ENCODE measurements around the gene BICDL2. TPM values are rescaled to one million over a fixed set of nuclear protein-coding genes. Genes with fewer than 3 reads are reported as not detected.

Gene BICDL2
- total RNA-seq, 1 donor from 2014 or later: 0.23 TPM

DNA sequence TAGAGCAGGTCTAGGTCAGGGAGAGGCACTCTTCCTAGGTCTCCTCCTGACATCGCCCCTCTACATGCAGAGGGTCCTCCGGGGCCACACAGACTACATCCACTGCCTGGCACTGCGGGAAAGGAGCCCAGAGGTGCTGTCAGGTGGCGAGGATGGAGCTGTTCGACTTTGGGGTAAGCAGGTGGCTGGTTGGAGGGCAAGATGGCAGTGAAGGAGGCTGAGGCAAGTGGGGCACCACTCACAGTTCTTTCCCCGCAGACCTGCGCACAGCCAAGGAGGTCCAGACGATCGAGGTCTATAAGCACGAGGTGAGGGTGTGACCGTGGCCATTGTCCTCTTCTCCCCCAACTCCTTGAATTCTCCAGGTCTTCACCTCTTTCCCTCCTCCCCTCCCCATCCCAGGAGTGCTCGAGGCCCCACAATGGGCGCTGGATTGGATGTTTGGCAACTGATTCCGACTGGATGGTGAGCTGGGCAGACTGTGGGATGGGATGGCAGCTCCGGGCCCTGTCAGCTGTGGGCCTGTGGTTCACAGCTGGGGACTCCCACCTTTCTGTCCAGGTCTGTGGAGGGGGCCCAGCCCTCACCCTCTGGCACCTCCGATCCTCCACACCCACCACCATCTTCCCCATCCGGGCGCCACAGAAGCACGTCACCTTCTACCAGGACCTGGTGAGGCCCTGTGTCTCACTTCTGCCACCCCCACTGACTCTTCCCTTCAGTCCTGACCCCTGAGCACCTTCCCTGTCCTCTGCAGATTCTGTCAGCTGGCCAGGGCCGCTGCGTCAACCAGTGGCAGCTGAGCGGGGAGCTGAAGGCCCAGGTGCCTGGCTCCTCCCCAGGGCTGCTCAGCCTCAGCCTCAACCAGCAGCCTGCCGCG is 9.9 kb downstream of the BICDL2 start:
- intact Hi-C loops (cut with micrococcal nuclease): loop anchor here (10.0 kb wide), 1 partner anchor 478 kb away; the partner anchor contains the start of gene CLUAP1

DNA sequence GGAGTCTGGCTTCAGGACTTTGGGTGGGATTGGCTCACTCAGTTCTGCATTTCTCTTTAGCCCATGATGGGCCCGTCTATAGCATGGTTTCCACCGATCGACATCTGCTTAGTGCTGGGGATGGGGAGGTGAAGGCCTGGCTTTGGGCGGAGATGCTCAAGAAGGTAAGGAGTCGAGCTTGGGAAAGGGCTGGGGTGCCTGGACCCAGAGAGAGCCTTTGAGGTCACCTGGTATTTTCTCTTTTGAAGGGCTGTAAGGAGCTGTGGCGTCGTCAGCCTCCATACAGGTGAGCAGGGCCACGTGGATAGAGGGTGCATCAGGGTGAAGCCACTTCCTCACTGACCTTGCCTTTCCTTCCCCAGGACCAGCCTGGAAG is 10.8 kb downstream of the BICDL2 start:
- intact Hi-C loops (cut with micrococcal nuclease): loop anchor here (10.0 kb wide), 1 partner anchor 479 kb away; the partner anchor contains the start of gene CLUAP1

GRCh38 chr16:3025032-3026002 is 11.4 kb downstream of the BICDL2 start:
- intact Hi-C loops (cut with micrococcal nuclease): loop anchor here (10.0 kb wide), 1 partner anchor 479 kb away; the partner anchor contains the start of gene CLUAP1

DNA sequence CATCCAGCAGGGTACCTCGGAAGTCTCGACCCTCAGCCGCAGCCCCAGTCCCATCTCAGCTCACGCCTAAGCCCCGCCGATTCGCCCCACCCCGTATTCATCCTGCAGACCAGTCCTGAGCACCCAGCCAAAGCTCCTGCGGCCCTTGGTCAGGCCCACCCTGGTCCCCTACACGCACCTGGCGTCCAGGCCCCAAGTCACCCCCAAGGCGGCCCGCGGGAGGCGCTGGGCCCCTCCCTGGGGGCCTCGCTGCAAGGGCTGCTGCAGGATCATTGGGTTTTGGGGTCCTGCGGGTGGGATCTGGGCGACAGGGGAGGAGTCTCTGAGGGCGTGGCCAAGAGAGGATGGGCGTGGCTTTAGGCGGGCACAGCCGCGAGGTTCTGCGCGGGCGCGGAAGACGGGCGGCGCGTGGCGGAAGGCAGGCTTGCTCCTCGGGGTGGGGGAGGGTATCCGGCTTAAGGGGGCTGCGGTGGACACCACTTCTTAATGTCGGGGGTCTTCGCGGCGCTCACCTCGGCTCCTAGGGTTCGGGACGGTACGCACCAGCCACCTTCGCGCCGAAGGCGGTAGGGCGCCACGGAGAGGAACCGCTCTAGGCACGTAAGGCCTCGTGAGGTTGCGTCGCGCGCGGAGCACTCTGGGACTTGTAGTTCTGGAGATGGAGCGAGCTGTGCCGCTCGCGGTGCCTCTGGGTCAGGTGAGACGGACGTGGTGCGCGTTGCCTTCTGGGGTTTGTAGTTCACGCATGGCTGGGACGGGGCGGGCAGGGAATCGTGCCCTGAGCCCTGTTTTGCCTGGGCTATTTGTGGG is 12.9 kb downstream of the BICDL2 start, which contains the start of the genes HCFC1R1 and THOC6:
TSS of gene HCFC1R1 (minus strand) at position 274 of the 810 bp plus-strand sequence. CDS start at position 273, 1 bp downstream.
TSS of gene THOC6 (plus strand) at position 367 of the 810 bp plus-strand sequence. CDS start at position 659, 292 bp downstream.
- intact Hi-C loops (cut with micrococcal nuclease): loop anchor here (5.0 to 10.0 kb wide), 3 partner anchors 57 to 1228 kb away; partner anchors contain the start of genes CLUAP1 and PAQR4

- intact Hi-C loops (cut with micrococcal nuclease): loop anchor here (5.0 to 10.0 kb wide), 3 partner anchors 56 to 1229 kb away; partner anchors contain the start of genes CLUAP1 and PAQR4
Observed at GRCh38 chr16:3023415-3023668, 13.4 kb downstream of the BICDL2 start.

- intact Hi-C loops (cut with micrococcal nuclease): loop anchor here (5.0 to 10.0 kb wide), 3 partner anchors 56 to 1229 kb away; partner anchors contain the start of genes CLUAP1 and PAQR4
Observed at GRCh38 chr16:3022684-3023414, 13.9 kb downstream of the BICDL2 start.

DNA sequence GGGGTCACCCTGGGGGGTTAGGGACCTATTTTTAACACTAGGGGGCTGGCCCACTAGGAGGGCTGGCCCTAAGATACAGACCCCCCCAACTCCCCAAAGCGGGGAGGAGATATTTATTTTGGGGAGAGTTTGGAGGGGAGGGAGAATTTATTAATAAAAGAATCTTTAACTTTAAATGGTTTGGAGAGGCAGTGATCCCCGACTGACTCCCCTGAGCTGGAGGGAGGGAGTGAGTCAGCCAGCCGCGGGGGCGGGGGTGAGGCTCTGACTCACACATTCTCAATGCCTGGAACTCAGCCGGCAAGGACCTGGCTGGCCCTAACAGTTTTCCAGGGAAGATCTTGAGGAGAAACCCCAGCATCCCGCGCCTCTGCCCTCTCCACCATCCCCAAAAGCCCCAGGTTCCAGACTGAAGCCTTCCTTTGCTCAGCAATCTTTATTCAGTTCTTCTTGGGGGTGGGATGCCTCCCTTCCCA is 14.5 kb downstream of the BICDL2 start:
- intact Hi-C loops (cut with micrococcal nuclease): loop anchor here (5.0 to 10.0 kb wide), 3 partner anchors 55 to 1230 kb away; partner anchors contain the start of genes CLUAP1 and PAQR4

DNA sequence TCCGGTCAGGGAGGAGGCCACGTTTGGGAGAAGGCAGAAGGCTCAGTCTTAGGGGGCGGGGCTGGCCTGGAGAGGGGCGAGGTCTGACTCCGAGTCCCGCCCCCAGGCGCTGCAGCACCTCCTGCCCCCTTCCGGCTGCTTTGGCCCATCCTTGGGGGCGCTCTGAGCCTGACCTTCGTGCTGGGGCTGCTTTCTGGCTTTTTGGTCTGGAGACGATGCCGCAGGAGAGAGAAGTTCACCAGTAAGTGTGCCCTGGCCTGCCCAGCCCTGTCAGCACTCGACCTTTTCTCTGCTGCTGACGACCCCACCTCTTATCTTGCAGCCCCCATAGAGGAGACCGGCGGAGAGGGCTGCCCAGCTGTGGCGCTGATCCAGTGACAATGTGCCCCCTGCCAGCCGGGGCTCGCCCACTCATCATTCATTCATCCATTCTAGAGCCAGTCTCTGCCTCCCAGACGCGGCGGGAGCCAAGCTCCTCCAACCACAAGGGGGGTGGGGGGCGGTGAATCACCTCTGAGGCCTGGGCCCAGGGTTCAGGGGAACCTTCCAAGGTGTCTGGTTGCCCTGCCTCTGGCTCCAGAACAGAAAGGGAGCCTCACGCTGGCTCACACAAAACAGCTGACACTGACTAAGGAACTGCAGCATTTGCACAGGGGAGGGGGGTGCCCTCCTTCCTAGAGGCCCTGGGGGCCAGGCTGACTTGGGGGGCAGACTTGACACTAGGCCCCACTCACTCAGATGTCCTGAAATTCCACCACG is 15.1 kb downstream of the BICDL2 start:
- intact Hi-C loops (cut with micrococcal nuclease): loop anchor here (5.0 to 10.0 kb wide), 3 partner anchors 54 to 1231 kb away; partner anchors contain the start of genes CLUAP1 and PAQR4

GRCh38 chr16:3020604-3021448 is 15.9 kb downstream of the BICDL2 start:
- intact Hi-C loops (cut with micrococcal nuclease): loop anchor here (1.0 to 10.0 kb wide), 4 partner anchors 17 to 1231 kb away; partner anchors contain the start of genes CLUAP1 and PAQR4

GRCh38 chr16:3020247-3020603 is 16.5 kb downstream of the BICDL2 start, which contains the start of gene TNFRSF12A:
TNFRSF12A (plus strand) TSS chr16:3020368; CDS start chr16:3020398, 30 bp downstream.
- intact Hi-C loops (cut with micrococcal nuclease): loop anchor here (1.0 to 10.0 kb wide), 4 partner anchors 16 to 1232 kb away; partner anchors contain the start of genes CLUAP1 and PAQR4

DNA sequence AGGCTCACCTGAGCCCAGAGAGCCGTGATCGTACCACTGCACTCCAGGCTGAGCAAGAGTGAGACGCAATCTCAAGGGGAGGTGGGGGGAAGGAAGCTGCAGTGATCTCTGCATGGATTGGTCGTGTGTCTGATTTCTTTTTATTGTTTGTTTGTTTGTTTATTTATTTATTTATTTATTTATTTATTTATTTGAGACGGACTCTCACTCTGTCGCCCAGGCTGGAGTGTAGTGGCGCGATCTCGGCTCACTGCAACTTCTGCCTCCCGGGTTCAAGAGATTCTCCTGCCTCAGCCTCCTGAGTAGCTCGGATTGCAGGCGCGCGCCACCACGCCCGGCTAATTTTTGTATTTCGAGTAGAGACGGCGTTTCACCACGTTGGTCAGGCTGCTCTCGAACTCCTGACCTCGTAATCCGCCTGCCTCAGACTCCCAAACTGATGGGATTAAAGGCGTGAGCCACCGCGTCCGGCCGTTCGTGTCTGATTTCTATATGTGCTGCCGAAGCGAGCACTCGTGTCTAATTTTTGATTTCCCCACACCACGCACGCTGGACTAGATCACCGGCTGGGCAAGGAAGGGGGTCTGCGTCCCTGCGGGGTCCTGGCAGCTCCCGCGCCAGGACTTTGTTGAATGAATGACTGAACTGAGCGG is 17.0 kb downstream of the BICDL2 start:
- intact Hi-C loops (cut with micrococcal nuclease): loop anchor here (1.0 to 10.0 kb wide), 4 partner anchors 15 to 1233 kb away; partner anchors contain the start of genes CLUAP1 and PAQR4

GRCh38 chr16:3017794-3018506 is 18.8 kb downstream of the BICDL2 start, which contains the start of gene CLDN6:
CLDN6 (minus strand) TSS chr16:3018183; CDS start chr16:3016021, 2,162 bp downstream.
- intact Hi-C loops (cut with micrococcal nuclease): no loop called here

- intact Hi-C loops (cut with micrococcal nuclease): no loop called here
Observed at GRCh38 chr16:3017344-3017743, 19.4 kb downstream of the BICDL2 start.

GRCh38 chr16:3015865-3016521 is 20.8 kb downstream of the BICDL2 start:
- intact Hi-C loops (cut with micrococcal nuclease): no loop called here

DNA sequence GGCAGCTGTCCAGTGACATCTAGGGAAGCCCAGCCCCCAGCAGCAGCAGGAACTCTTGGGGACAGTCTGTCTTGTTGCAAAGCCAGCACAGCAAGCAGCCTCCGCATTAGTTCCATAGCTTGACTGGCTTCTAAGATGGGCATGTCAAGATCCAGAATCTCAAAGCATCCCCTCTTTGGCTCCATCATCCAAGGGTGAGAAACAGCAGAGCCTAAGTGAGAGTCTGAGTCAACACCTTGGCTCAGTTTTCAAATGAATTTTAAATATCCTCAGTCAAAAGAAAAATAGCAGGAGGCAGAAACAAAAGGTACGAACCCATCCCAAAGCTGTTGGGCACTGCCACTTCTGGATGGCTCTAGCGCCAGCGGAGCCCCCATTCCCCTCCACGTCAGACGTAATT is 21.8 kb downstream of the BICDL2 start:
- intact Hi-C loops (cut with micrococcal nuclease): no loop called here

Measured in T-helper 2 cell treated with Interferon-gamma antibody and Interleukin-4, amounts not matched to agents 100 ng/mL and 5 ng/mL, for 36 hours (primary cell).